Large intestine (tissue), 3 donors: Measurements from ENCODE around the gene H2AZ1. TPM values are rescaled to one million over a fixed set of nuclear protein-coding genes. Genes with fewer than 3 reads are reported as not detected.
A peak's percentile ranks its signal among the peaks of the same experiment; 100 is the strongest.
"Not testable (repeated sequence)": the region's sequence is repeated elsewhere in the genome, so short reads cannot be mapped to it uniquely, and the experiment has no call there.

Experiments used
- DNase-seq, 2 donors: peaks; one replicate each; pipeline versions ENCODE4 v3.0.0 to v3.0.0-alpha.2; 2013
- H3K27ac ChIP-seq: one replicate; pipeline ENCODE4 v1.5.1; 2013; ENCODE audit warnings: low read length
- H3K27me3 ChIP-seq: 2 replicates; pipeline ENCODE4 v1.6.1; 2013; ENCODE audit warnings: low read length; ENCODE audit not compliant: control insufficient read depth, insufficient read depth
- H3K36me3 ChIP-seq: 2 replicates; pipeline ENCODE4 v1.6.1; 2013; ENCODE audit warnings: low read length; ENCODE audit not compliant: control insufficient read depth, insufficient read depth
- H3K4me1 ChIP-seq: one replicate; pipeline ENCODE4 v1.6.1; 2013; ENCODE audit warnings: low read length; ENCODE audit not compliant: control insufficient read depth, insufficient read depth
- H3K4me3 ChIP-seq: one replicate; pipeline ENCODE4 v1.5.1; 2013; ENCODE audit warnings: low read length
- H3K9me3 ChIP-seq: one replicate; pipeline ENCODE4 v1.6.1; 2013; ENCODE audit warnings: mild to moderate bottlenecking, low read depth, low read length, moderate library complexity; ENCODE audit not compliant: control insufficient read depth
- WGBS: methylation state at CpG from one replicate; pipeline ENCODE4 v1.1.5; 2013; ENCODE audit warnings: low lambda C conversion rate; ENCODE audit not compliant: insufficient coverage; 5-methylcytosine and 5-hydroxymethylcytosine counted together
- polyA plus RNA-seq: library from polyadenylated mRNA; unstranded; fragments of 120-200 nt; gene quantifications from one replicate; pipeline ENCODE4 v1.2.1, GENCODE V29; 2013

Gene H2AZ1
- polyA plus RNA-seq, 1 donor = 241 TPM

DNA sequence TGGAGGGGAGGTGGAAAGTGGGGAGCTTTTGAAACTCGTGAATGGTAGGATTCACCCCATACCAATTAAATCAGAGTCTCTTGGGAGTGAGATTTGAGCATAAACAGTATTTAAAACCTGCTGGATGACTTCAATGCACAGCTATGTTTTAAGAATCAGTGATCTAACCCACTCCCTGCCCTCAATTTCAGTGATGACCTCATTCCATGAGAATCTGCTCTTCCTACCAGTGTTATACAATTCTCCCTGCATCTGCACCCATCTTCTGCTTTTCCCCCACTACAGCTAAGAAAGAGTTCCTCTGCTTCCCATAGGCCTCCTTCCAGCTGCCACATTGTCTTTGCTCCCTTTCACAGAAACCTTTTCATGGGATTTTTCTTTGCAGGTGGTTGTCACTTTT, 18.3 kb upstream of the H2AZ1 start:
- no peak for DNase-seq
- H3K36me3 ChIP-seq = no peaks in the 10 kb centered on the region
- no peak overlapping the region for H3K27ac ChIP-seq
- no CpG with 5 or more reads among the region's 1 CpG for WGBS
- H3K4me1 ChIP-seq = no peaks in the 10 kb centered on the region
- H3K9me3 ChIP-seq = no peaks in the 10 kb centered on the region
- no peaks in the 10 kb centered on the region for H3K27me3 ChIP-seq
- H3K4me3 ChIP-seq = no peak overlapping the region

DNA sequence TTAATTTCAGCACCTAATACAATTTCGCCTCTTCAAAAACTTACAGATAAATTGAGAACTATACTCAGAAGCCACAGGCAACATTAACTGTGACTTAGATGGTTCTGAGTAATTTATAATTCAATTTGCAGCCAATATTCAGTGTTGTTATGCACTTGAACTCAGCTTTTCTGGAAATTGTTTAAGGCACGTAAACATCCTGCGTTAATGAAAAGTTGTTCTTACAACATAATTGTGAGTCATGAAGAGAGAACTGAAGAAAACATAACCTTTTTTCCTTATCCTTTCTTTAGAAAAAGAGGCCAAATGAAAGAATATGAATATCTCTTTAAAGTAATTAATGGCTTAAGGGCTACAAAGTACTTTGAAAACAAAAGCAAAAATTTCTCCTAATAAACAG, 16.6 kb upstream of the H2AZ1 start:
- Histone ChIP-seq H3K27me3 (no peaks in the 10 kb centered on the region), H3K4me1 (no peaks in the 10 kb centered on the region), H3K36me3 (no peaks in the 10 kb centered on the region), H3K4me3 (no peak overlapping the region), H3K9me3 (no peaks in the 10 kb centered on the region), H3K27ac (no peak overlapping the region)
- 89% methylated on average over 3 of the region's 3 CpGs for WGBS
- DNase-seq = no peak

DNA sequence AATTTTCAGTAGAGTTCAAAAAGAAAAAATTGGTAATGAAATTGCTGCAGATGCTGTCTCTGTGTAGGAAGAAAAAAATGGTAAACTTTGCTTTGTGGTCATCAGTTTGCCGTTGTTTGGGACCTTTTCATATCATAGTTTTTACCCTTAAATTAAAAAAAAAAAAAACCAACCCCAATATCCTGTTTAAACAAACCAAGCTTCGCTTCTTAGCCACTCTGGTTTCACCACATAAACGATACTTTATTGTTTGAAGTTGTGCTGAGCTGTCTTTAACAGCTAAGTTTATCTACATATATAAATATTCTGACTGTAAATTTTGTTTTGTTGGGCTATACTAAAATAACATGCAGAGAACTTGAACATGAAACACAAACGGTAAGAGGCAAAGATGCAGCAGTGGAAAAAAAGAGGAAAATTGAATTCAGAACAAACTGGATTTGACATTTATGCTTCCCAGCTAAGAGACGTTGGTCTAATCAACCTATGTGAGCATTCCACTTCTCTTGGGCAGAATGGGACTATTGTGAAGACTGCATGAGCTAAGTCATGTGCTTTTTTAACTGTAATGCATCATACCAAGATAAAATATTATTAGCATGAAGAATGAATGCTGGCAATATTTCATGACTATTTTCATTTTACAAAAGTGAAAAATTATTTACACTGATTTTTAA, 15.7 kb upstream of the H2AZ1 start:
- Histone ChIP-seq H3K4me1 (no peaks in the 10 kb centered on the region), H3K27me3 (no peaks in the 10 kb centered on the region), H3K9me3 (no peaks in the 10 kb centered on the region), H3K36me3 (no peaks in the 10 kb centered on the region), H3K27ac (no peak overlapping the region), H3K4me3 (no peak overlapping the region)
- no peak for DNase-seq
- 77% methylated on average over 2 of the region's 5 CpGs for WGBS

DNA sequence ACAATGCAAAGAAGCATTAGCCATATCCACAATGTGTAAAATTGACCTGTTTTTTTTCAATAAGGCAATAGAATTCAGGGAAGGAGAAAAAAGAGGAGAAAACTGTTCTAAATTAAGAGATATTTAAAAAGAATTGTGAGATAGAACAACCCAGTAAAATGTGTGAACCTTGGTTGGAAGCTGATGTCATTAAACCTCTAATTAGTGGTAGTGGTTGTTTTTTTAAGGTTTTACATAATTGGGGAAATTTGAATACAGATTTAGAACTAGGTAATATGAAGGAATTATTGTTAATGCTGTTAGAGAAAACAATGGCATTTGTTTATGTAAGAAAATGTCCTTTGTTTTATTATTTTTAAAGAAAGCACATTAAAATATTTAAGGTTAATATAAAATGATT, 15.1 kb upstream of the H2AZ1 start:
- H3K9me3 ChIP-seq = no peaks in the 10 kb centered on the region
- H3K27ac ChIP-seq = no peak overlapping the region
- H3K4me1 ChIP-seq = no peaks in the 10 kb centered on the region
- no peak overlapping the region for H3K4me3 ChIP-seq
- H3K27me3 ChIP-seq = no peaks in the 10 kb centered on the region
- DNase-seq = no peak
- no peaks in the 10 kb centered on the region for H3K36me3 ChIP-seq

DNA sequence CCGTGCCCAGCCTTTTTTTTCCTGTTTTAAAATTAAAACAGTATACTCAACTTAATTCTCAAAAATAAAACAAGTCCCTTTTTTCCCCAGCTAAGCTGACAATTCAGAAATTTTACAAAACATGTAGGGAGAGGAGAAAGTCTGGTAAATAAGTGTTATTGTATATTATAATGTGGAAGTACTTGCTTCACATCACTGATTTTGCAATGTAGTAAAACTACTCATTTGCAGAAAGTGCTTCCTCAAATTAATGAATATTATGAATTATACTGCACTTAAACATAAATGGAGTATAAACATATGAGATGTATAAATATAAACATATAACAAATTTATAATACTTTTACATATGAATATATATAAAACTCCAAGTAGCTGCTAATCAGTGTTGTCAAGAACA, 11.6 kb upstream of the H2AZ1 start:
- no peak overlapping the region for H3K4me3 ChIP-seq
- H3K4me1 ChIP-seq = no peaks in the 10 kb centered on the region
- no peak for DNase-seq
- no CpG with 5 or more reads among the region's 1 CpG for WGBS
- no peaks in the 10 kb centered on the region for H3K9me3 ChIP-seq
- no peak overlapping the region for H3K27ac ChIP-seq
- H3K36me3 ChIP-seq = no peaks in the 10 kb centered on the region
- H3K27me3 ChIP-seq = no peaks in the 10 kb centered on the region

GRCh38 chr4:99960648-99961047, 10.6 kb upstream of the H2AZ1 start:
- H3K9me3 ChIP-seq = no peaks in the 10 kb centered on the region
- no peak overlapping the region for H3K27ac ChIP-seq
- H3K36me3 ChIP-seq = no peaks in the 10 kb centered on the region
- no peaks in the 10 kb centered on the region for H3K4me1 ChIP-seq
- no peak for DNase-seq
- no peaks in the 10 kb centered on the region for H3K27me3 ChIP-seq
- WGBS = 100% methylated on average over 1 of the region's 2 CpGs
- H3K4me3 ChIP-seq = no peak overlapping the region

GRCh38 chr4:99958207-99958606, 8.1 kb upstream of the H2AZ1 start:
- not testable (repeated sequence) for H3K36me3 ChIP-seq, H3K9me3 ChIP-seq, H3K4me1 ChIP-seq, H3K4me3 ChIP-seq, H3K27me3 ChIP-seq, DNase-seq, H3K27ac ChIP-seq
- 100% methylated on average over 1 of the region's 3 CpGs for WGBS

- Histone ChIP-seq H3K27ac (peak overlapping the region; percentile 93), H3K4me3 (peak overlapping the region; percentile 96), H3K9me3 (no peaks in the 10 kb centered on the region), H3K4me1 (peaks cover 9% of the 10 kb centered on the region), H3K36me3 (peaks cover 3% of the 10 kb centered on the region), H3K27me3 (no peaks in the 10 kb centered on the region)
- DNase-seq = no peak
- WGBS = no CpG with 5 or more reads among the region's 8 CpGs
Measured at GRCh38 chr4:99950913-99951254, 809 bp upstream of the H2AZ1 start.

DNA sequence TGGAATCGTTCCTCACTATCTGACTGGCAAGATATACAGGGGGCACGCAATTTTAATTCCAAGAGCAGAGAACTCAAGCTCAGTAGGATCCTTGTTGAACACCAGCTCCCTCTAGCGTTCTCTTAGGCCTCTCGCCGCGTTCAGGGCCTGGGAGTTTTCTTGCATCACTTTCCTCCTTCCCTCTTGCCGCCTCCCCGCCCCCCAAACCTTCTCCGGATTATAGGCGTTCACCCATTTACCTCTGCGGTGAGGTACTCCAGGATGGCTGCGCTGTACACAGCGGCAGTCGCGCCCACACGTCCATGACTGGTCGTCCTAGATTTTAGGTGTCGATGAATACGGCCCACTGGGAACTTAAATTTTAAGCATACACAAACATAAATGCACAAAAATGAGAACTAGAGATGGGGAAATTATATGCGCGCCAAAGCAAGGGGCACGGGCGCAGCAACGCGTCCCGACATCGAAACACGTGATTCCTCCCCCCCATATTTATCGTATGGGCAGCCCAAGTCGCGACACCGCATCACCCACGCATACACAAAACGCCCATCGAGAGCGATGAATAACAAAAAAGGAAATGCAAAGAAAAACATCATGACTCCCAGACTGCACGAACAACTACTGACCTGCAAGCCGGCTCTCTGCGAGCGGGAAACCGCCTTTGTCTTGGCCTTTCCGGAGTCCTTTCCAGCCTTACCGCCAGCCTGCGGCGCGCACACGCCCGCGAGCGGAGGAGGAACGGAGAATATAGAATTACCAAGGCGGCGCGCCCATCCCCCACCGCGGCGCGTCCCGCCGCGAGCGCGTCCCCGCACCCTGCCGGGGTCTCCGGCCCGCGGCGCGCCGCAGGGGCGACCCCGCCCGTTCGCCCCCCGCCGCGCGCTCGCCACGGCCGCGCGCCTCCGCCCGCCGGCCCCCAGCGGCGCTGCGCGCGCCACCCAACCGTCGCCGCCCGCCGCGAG, 759 bp downstream of the H2AZ1 start:
- no CpG with 5 or more reads among the region's 98 CpGs for WGBS
- Histone ChIP-seq H3K36me3 (peaks cover 3% of the 10 kb centered on the region), H3K27ac (peak overlapping the region; percentile 96), H3K27me3 (no peaks in the 10 kb centered on the region), H3K4me1 (peaks cover 14% of the 10 kb centered on the region), H3K4me3 (peak overlapping the region; percentile 96), H3K9me3 (no peaks in the 10 kb centered on the region)
- peak; percentile 89 to 92 for DNase-seq

DNA sequence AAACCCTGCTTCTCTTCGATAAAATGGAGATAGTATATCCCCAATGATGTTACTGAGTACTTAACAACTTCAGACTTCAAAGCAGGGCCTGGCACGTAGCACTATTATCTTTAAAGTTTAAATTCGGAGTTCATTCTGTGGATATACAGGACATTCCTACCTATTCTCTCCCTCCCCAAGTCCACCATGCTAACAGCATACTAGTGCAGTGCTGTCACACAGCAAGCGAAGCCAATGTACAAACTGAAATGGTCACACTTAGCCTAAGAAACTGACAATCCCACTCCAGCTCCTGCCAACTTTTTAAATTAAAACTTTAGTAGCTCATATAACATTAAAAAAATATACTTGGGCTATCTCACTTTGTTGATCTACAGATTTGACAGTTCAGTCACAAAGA, 2.5 kb downstream of the H2AZ1 start:
- Histone ChIP-seq H3K4me1 (peaks cover 14% of the 10 kb centered on the region), H3K9me3 (no peaks in the 10 kb centered on the region), H3K27me3 (no peaks in the 10 kb centered on the region), H3K27ac (peak overlapping the region; percentile 99), H3K36me3 (peaks cover 3% of the 10 kb centered on the region), H3K4me3 (no peak overlapping the region)
- no peak for DNase-seq
- WGBS = 45% methylated on average over 2 of the region's 4 CpGs
